HG03354 (cell line): ENCODE results near the gene VDAC2.
"Not testable (repeated sequence)": the region's sequence is repeated elsewhere in the genome, so short reads cannot be mapped to it uniquely, and the experiment has no call there.

ENCODE experiments used
- ATAC-seq: cut with Tn5 transposase; IDR thresholded peaks from one replicate; pipeline ENCODE4 v1.9.1; 2021; ENCODE audit warnings: mild to moderate bottlenecking; ENCODE audit not compliant: unreplicated experiment, poor library complexity, severe bottlenecking

VDAC2 gene

DNA sequence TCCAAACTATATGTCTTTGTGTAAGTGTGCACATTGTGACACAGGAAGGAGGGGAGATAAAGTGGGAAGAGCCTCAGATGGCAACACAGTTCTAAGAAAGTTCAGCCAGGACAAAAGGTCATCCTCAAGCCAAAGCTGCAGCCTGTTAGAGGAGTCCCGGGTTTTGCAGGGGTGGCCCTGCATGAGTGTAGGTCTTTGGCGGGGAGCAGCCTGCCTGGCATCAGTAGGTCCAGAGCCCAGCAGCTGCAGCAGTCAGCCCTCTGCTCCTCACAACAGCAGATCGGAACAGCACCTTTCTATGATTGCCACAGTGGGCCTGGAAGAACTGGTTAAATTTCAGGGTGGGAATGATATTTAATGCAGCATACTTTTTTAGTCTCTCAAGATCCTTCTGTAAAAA lies 13.5 kb upstream of the VDAC2 start:
- no peak for ATAC-seq

DNA sequence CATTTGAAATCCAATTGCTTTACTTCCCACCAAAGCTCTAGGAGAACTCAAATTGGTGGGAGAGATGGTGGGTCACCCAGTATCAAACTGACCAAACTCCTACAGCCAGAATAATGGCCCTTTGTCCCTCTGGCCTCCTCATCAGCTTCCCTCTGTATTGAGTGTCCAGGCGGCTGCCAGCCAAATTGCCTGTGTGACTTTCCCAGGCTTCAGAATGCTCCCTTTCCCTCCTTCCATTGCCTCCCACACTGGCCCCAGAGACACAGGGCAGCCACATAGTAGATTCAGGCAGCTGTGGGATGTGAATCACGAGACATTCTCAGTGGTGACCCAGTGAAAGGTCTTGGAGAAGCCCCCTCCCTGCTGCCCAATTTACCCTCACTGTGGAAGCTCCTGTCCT lies 12.7 kb upstream of the VDAC2 start:
- no peak for ATAC-seq

DNA sequence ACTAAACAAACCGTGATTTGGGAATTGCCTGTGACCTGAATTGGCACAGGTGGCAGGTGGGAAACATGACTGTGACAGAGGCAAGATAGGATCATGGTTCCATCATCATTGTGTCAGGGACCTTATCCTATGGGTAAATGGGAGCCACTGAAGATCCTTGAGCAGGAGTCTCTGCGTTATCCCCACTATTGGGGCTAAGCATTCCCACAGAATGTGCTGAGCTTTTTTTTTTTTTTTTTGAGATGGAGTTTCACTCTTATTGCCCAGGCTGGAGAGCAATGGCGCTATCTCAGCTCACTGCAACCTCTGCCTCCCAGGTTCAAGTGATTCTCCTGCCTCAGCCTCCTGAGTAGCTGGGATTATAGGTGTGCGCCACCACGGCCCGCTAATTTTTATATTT lies 10.6 kb upstream of the VDAC2 start:
- ATAC-seq = not testable (repeated sequence)

DNA sequence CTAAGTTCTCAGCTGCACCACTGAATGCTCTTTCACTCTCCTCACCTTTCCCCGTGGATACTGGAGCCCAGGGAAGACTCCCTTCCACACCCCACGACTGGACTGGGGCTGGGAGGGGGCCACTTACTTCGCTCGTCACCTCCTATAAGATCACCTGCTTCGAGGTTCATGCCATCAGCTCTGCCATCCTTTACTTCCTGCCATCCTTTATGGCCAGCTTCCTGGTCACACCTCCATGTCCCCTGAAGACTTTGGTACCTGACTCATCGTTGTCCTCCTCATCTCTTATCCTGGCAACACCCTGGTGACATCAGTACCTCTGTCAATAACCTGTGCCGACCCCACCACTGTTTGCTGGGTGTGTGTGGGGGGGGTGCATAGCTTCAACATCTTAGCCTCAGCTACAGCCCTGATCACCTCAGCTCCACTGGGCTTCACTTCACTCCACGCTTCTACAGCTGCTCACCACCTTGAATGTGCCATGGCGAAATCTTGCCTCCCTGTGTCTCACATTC lies 8.7 kb upstream of the VDAC2 start:
- no peak for ATAC-seq

DNA sequence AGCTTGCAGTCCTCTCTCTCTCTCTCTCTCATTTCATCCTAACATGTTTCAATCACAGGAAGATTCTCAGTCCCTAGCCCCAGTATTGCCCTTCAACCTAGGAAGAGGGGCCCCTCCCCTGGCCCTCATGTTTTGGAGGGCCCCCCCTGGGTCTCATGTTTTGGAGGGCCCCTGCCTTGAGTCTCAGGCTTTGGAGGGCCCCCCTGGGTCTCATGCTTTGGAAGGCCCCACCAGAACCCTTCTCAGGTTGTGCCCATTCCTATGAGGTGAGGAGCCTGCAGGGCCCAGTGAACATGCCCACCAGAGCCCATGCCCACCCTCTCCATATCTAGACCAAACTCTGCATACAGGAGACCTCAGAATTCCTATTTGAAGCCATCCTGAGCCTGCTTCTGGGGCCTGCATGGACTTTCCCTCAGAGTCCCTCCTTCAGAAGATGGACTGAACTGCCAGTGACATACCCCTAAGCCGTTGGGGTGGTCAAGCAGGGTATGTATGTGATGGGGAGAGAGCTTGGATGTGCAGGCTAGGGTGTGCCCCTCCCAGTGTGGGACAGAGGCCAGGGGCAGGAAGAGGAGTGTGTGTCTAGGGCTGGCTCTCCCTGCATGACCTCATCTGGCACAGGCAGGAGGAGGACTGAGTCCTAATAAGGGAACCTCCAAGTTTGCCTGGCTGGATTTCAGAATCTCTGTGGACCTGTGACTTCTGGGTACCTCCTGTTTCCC lies 8.1 kb upstream of the VDAC2 start:
- ATAC-seq = no peak

DNA sequence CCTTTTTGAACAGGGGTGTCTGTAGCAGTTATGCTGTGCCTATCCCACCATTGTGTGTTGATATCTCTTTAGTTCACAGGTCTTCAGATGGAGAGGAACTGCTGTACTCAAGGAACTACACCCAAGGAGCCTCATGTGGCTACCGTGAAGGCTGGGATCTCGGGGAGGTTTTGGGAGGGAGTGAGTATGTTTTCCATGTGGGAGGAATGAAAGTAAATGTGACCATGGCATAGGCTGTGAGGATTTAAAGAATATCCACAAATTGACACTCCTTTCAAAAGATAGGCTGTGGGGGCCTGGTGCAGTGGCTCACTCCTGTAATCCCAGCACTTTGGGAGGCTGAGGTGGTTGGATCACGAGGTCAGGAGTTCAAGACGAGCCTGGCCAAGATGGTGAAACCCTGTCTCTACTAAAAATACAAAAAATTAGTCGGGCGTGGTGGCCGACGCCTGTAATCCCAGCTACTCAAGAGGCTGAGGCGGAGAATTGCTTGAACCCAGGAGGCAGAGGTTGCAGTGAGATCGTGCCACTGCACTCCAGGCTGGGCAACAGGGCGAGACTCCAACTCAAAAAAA lies 7.5 kb upstream of the VDAC2 start:
- not testable (repeated sequence) for ATAC-seq

DNA sequence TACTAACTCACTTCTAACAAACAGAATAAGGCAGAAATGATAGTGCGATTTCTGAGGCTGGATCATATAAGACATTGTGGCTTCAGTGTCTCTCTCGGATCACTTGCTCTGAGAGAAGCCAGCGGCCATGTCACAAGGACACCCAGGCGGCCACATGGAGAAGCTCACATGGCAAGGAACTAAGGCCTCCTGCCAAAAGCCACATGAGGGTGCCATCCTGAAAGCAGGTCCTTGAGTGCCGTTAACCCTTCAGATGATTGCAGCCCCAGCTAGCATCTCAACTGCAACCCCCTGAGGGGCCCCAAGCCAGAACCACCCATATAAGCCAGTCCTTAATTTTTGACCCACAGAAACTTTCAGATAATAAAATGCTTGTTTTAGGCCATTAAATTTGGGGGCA lies 6.9 kb upstream of the VDAC2 start:
- ATAC-seq = no peak

DNA sequence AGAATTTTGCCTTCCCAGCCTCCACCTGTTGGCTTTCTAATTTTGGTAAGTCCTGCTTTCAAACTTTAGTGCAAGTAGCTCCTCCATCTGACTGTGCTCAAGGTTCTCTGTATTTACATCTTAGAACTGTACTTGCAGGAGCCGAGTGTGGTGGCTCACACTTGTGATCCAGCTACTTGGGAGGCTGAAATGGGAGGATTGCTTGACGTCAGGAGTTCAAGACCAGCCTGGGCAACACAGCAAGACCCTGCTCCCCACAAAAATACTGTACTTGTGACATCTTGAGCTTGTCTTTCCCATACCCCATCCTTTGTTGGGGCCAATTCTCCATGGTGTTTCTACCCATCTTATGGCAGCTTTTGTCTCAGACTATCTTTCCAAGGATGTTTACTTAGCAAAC lies 4.7 kb upstream of the VDAC2 start:
- no peak for ATAC-seq

DNA sequence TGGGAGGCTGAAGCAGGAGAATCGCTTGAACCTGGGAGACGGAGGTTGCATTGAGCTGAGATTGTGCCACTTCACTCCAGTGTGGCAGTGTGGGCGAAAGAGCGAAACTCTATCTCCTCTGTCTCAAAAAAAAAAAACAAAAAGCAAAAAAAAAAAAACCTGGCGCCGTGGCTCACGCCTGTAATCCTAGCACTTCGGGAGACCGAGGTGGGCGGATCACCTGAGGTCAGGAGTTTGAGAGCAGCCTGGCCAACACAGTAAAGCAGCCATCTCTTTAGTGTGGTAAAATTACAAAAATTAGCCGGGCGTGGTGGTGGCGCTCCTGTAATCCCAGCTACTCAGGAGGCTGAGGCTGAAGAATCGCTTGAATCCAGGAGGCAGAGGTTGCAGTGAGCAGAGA lies 4.0 kb upstream of the VDAC2 start:
- ATAC-seq = not testable (repeated sequence)

DNA sequence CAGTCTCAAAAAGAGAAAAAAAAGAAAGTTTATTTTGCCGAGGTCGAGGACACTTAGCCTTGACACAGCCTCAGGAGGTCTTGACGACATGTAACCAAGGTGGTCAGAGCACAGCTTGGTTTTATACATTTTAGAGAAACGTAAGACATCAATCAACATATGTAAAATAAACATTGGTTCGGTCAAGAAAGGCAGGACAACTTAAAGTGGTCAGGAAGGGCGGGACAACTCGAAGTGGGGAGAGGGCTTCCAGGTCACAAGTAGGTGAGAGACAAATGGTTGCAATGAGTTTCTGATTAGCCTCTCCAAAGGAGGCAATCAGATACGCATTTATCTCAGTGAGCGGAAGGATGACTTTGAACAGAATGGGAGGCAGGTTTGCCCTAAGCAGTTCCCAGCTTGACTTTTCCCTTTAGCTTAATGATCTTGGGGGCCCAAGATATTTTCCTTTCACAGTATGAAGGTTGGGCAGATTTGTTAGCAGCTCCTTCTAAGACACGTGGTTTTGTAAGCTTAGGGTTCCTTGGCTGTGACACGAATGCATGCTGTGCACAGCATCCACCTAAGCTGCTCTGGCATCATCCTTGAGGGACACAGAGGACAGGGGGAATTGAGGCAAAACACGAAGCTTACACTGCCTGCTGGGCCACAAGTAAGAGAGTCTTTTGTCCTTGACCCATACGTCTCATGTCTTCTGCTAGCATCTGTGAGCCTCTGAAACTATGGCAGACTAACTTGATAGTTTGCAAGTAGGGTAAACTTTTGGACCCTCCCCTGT lies 3.3 kb upstream of the VDAC2 start:
- ATAC-seq = no peak

DNA sequence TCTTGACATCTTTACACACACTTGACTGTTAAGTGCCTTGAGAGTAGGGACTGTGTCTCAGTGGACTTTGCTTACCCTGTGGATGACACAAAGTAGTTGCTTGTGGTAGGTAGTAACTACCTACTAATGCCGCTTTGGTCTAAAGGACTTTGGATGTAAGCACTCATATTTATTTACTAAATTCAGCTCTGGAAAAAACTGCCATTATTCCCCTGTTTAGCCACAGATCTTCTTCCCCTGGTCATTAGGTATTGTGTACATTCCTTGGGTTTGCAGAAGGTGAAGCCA lies 2.8 kb upstream of the VDAC2 start:
- ATAC-seq = no peak

DNA sequence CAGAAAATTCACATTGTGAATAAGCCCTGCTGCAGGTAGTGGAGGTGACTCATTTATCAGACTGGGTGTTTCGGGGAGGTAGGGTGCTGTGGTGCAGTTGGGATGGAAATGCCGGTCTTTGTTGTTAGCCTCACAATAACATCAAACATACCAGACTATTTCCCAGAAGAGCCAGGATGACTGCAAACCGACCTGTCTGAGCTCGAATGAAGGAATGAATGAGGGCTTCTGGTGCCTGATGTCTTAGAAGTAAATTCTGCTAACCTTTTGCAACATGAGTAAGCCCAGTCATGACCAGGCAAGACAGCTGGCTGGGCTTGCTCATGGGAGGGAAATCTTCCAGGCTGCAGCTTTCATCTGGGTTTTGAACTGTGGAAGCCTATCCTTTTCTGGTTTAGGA lies 2.4 kb upstream of the VDAC2 start:
- no peak for ATAC-seq

DNA sequence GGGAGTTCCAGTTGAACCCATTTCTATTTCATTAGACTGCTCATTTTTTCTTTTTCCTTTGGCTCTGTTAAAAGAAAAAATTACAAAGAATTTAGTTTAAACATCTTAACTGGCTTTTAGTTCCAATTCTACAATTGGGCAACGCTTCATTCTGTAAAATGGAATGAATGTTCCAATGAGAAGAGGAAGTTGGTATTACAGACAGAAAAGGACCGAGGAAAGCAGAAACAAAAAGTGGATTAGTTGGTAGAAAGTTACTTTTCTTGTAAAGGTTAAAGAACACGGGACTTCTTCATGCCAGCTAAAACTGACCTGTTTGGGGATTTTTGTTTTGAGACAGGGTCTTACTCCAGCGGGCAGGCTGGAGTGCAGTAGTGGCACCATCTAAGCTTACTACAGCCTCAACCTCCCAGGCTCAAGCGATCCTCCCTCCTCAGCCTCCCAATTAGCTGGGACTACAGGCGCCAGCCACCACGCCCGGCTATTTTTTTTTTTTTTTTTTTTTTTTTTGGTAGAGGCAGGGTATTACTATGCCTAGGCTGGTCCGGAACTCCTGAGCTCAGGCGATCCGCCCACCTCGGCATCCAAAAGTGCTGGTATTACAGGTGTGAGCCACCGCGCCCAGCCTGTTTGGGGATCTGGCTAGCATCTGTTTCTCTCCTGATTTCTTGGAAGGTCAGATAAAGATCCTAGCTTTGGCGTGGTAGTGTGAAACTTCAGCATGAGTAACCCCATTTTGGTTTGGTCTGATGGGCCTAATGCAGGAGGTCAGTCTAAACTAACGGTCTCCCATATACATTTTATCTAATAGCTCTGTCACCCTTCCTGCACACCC lies 1.3 kb upstream of the VDAC2 start:
- ATAC-seq = no peak

DNA sequence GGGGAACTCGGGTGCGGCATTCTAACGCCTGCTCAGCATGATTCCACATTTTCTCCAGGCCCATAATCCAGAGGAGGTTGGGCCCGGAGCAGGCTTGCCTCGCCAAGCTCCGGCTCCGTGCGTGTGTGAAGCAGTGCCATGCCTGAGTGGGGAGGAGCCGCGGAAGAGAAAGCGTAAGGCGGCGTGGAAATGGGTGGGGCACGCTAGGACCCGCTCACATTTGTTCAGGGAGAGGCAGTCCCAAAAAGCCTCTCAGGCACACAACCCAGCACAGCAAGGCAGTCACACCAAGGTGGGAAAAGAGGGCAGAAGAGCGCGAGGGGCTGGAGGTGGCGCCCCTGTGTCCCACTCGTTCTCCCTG lies 695 bp upstream of the VDAC2 start:
- ATAC-seq = peak; percentile 58

DNA sequence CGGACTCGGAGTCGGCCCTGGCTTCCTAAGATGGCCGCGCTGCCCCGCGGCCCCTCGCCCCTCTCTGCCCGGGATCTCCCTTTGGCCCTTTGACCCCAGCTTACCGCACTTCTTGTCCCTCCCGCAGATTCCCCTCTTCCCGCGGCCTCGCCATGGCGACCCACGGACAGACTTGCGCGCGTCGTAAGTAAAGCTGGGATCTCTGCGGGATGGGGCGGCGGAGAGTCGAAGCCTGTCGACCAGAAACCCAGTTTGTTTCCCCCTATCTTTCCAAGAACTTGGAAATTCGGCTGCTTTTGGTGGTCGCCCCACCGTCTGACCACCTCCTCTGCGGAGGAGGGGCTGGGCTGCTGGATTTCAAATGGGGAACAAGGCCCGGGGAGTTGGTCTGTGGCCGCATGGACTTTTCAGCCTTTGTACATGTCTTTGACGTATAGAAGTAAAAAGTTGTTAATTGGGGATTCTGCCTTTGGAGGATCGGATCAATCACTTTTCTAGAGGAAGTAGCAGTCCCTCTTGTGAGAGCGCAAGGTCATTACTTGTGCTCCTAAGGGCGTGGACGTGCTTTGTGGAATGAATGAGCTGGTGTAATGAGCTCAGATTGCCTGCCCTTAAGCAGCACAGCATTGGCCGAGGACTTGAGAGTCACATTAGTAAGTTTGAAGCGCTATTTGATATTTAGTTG lies 553 bp downstream of the VDAC2 start:
- no peak for ATAC-seq

DNA sequence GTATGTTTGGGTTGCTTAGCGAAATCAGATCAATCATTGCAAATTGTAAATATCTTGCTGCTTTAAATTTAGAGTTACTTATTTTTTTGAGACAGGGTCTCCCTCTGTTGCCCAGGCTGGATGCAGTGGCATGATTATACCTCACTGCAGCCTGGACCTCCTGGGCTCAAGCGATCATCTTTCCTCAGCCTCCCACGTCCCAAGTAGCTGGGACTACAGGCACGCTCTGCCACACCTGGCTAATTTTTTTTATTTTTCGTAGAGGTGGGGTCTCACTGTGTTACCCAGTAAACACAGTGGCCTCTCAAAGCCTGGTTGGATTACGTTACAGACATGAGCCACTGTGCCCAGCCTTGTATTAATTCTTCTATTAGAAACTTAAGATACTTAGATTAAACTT lies 1.7 kb downstream of the VDAC2 start:
- no peak for ATAC-seq

DNA sequence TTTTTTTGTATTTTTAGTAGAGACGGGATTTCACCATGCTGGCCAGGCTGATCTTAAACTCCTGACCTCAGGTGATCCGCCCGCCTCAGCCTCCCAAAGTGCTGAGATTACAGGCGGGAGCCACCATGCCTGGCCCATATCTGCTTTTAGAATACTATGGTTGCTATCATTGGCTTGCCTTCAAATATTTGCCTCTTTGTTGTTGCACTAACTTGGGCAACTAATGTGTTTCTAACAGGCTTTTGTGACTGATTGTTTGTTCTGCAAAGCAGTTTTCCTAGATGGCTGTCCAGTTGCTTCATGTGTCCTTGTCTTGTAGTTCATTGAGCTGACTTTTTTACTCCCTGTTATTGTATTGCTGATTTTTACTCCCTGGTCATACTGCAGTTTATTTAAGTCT lies 9.7 kb downstream of the VDAC2 start:
- no peak for ATAC-seq

DNA sequence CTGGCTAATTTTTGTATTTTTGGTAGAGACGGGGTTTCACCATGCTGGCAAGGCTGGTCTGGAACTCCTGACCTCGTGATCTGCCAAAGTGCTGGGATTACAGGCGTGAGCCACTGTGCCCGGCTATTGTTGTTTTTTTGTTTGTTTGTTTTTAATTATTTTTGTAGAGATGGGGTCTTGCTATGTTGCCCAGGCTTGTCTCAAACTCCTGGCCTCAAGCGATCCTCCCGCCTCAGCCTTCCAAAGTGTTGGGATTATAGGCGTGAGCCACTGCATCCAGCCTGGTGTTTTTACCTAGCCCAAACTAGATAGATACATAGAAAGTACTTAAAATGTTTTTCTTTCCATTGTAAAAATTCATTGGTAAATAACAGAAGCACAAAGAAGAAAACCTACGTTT lies 10.9 kb downstream of the VDAC2 start:
- not testable (repeated sequence) for ATAC-seq

DNA sequence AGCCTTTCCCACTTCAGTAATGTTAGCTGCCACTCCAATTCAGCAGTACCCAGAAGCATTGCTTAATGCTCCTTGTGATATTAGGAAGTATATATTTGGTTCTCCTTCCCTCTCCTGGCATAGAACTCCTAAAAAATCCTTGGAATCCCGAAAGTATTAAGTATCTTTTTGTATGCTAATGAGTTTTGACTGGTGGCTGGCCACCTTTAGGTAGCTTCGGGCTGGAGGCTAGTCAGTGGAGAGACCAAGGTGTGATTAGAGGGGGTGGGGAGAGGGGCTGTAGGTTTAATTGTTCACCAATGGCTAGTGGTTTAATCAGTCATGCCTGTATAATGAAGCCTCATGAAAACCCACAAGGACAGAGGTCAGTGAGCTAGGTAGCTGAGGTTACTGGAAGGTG lies 12.9 kb downstream of the VDAC2 start:
- no peak for ATAC-seq

DNA sequence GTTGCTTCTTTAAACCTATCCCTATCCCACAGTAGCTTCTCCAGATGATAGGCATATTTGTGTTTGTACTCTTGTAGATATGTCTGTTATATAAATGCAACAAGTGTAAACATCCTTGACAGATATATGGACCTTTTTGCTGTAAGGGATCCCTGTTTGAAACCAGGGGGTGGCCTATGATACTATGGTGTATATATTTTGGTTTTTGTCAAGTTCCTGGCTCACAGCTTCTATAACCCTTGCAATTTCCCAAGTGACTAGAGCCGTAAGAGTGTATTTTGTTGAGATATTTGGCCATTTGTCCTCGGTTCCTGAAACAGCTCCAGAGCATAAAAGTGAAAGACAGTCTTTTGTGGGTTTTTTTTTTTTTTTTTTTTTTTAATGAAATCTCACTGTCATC lies 15.5 kb downstream of the VDAC2 start:
- no peak for ATAC-seq
